Measurements from ENCODE around the gene DOCK2.
A peak's percentile ranks its signal among the peaks of the same experiment; 100 is the strongest.
"Not testable (repeated sequence)": the region's sequence is repeated elsewhere in the genome, so short reads cannot be mapped to it uniquely, and the experiment has no call there.

Gene DOCK2

DNA sequence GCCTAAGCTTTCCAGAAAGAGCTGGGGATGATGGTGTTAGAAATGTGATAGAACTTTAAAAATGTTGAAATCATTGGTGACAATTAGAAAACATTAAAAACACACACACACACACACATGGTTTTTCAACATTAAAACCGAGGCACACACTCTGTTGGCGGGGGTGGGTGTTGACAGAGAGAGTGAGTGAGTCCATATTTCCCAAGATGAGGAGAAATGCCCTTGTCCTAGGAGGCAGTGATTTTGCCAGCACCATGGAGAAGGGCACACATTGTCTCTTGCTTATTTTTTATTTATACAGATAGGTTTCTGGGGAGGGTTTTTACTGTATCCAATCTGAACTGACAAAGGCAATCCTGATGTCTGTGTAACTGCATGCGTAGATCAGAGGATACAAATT lies 190.7 kb downstream of the DOCK2 start:
- no peak for DNase-seq (ENCODE audit: extremely low read depth, low read depth)
- TF ChIP-seq, protein P1, sequence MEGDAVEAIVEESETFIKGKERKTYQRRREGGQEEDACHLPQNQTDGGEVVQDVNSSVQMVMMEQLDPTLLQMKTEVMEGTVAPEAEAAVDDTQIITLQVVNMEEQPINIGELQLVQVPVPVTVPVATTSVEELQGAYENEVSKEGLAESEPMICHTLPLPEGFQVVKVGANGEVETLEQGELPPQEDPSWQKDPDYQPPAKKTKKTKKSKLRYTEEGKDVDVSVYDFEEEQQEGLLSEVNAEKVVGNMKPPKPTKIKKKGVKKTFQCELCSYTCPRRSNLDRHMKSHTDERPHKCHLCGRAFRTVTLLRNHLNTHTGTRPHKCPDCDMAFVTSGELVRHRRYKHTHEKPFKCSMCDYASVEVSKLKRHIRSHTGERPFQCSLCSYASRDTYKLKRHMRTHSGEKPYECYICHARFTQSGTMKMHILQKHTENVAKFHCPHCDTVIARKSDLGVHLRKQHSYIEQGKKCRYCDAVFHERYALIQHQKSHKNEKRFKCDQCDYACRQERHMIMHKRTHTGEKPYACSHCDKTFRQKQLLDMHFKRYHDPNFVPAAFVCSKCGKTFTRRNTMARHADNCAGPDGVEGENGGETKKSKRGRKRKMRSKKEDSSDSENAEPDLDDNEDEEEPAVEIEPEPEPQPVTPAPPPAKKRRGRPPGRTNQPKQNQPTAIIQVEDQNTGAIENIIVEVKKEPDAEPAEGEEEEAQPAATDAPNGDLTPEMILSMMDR (IDR thresholded peaks at IDR 0.05; ENCODE audit: low read depth, low read length, missing control alignments), result no peak
- H3K4me3 ChIP-seq (replicated peaks; ENCODE audit: low read depth, low read length), result no peak overlapping the region

DNA sequence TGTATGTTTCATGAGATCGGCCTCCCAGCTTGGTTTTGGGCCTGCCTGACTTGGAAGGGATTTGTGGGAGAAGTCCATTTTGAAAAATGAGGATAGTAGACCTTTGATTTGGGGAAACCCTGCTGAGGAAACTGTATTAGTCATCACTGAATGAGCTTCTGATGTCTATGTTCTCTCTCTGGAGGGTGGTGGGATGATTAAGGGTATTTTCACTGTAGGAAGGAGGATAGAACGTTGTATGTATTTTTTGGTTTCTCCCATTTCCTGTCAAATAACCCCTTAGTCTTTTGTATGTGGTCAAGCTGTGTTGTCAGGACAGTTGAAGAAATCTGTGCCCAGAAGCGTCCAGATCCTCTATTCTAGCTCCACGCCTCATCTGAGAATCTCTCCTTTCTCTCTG lies 191.3 kb downstream of the DOCK2 start:
- DNase-seq (ENCODE audit: extremely low read depth, low read depth), result no peak
- TF ChIP-seq, protein P1 (IDR thresholded peaks at IDR 0.05; ENCODE audit: low read depth, low read length, missing control alignments), result no peak
- H3K4me3 ChIP-seq (replicated peaks; ENCODE audit: low read depth, low read length), result no peak overlapping the region

DNA sequence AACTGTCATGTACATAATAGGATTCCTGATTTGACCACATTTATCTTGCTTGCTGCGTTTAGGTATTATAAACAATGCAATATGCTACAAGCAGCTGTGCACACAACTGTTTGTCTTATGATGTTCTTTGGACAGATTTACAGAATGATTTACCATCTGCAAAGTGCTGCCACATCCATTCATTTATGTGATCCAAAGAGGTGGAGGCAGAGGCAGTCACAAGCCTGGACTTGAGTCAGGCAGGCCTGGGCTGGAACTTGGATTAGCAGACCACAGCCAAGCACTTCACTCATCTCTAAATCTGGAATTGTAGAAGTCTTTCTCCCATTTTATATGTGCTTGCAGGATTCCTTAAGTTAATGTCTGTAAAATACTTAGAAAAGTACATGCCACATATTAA lies 194.3 kb downstream of the DOCK2 start:
- no peak overlapping the region for H3K4me3 ChIP-seq (replicated peaks; ENCODE audit: low read depth, low read length)
- TF ChIP-seq, protein P1 (IDR thresholded peaks at IDR 0.05; ENCODE audit: low read depth, low read length, missing control alignments), result no peak
- peak; percentile 21 for DNase-seq (ENCODE audit: extremely low read depth, low read depth)

DNA sequence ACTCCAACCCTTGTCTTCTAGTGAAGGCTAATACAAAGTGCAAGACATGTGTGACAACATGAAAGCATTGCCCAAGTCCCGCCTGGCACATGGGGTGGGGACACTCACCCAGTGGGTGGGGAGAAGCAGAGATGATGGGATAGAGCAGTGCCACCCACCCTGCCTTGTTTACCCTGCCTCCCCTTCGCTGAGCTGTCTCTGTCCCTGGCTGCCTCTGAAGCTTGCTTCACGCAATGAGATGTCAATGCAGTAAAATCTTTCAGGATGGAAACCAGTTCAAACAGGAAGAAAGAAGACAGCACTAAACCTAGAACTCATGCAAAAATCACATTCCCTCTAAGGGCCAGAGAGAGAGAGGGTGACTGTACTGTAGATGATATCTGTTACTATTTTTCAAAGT lies 195.2 kb downstream of the DOCK2 start:
- no peak overlapping the region for H3K4me3 ChIP-seq (replicated peaks; ENCODE audit: low read depth, low read length)
- TF ChIP-seq, protein P1 (IDR thresholded peaks at IDR 0.05; ENCODE audit: low read depth, low read length, missing control alignments), result no peak
- no peak for DNase-seq (ENCODE audit: extremely low read depth, low read depth)

DNA sequence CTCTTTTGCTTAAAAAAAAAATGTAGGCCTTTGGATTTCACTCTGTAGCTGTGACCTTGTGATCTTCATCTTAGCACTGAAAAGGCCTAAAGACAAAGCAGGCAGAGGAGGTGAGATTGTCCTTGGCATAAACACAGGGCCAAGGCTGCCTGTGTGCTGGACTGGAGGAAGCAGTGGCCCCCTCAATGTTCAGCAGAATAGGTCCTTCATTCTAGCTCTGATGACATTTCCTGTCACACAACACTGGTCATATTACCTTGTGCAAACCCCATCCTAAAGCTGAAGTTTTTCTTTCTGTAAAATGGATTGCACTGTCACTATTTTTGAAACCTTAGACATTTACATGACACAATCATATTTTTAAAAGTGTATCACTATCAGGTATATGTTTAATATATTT lies 195.8 kb downstream of the DOCK2 start:
- H3K4me3 ChIP-seq (replicated peaks; ENCODE audit: low read depth, low read length), result no peak overlapping the region
- TF ChIP-seq, protein P1 (IDR thresholded peaks at IDR 0.05; ENCODE audit: low read depth, low read length, missing control alignments), result no peak
- DNase-seq (ENCODE audit: extremely low read depth, low read depth), result no peak

DNA sequence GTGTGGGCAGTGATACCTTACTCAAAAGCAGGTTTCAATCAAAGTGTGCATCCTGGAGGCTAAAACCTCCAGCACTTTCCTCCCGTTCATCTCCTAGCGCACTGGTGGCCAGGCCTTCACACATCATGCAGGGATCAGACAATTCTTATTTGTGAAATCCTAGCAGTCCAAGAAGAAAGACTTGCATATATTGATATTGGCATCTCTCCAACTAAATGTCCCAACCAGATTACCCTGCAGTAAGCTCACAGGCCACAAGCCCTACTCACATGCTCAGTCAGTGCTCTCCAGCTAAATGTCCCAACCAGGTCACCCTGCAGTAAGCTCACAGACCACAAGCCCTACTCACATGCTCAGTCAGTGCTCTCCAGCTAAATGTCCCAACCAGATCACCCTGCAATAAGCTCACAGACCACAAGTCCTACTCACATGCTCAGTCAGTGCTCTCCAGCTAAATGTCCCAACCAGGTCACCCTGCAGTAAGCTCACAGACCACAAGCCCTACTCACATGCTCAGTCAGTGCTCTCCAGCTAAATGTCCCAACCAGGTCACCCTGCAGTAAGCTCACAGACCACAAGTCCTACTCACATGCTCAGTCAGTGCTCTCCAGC lies 196.7 kb downstream of the DOCK2 start:
- not testable (repeated sequence) for DNase-seq (ENCODE audit: extremely low read depth, low read depth)

DNA sequence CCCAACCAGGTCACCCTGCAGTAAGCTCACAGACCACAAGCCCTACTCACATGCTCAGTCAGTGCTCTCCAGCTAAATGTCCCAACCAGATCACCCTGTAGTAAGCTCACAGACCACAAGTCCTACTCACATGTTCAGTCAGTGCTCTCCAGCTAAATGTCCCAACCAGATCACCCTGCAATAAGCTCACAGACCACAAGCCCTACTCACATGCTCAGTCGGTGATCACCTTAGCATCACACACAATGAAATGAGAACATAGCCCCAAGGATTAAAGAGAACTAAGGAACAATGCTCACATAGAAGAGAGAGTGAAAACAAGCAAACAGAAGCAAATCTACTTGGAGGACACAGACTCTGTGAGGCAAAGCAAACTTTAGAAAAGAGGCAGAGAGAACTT lies 197.5 kb downstream of the DOCK2 start:
- H3K4me3 ChIP-seq (replicated peaks; ENCODE audit: low read depth, low read length); DNase-seq (ENCODE audit: extremely low read depth, low read depth): not testable (repeated sequence)

More for the DNA sequence above, 196.7 kb downstream of the DOCK2 start:
- H3K4me3 ChIP-seq (replicated peaks; ENCODE audit: low read depth, low read length), result not testable (repeated sequence)

DNA sequence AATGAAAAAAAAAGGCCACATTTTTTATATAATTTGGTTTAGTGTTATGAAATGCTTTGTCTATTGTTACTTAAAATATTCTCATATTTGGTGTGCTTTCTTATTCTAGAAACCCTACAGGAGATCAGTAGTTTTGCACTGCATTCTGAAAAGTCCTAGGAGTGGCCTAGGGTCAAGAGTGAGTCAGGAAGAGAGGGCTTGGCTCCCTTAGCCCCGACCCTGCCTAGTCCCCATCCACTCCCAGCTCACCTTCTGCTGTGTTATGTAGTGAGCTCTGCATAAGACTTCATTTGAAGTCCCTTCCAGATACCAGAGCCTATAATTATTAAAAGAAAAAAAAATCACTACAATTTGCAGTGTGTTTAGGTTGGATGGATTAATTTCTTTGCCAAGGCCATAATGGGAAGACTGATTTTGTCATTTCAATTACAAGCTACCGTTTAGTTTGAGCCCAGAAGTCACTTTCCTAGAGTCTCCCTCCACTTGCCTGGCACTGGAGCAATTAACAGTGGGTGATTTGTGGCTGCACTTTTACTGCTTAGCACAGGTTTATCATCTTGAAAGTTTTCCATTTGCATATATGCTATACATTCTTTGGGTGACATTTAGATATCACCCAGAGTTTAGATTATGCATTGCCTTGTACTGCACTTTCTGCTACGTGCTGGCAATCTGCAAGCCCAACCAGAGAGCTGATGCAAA lies 199.9 kb downstream of the DOCK2 start:
- DNase-seq (ENCODE audit: extremely low read depth, low read depth), result no peak
- TF ChIP-seq, protein P1 (IDR thresholded peaks at IDR 0.05; ENCODE audit: low read depth, low read length, missing control alignments), result no peak
- no peak overlapping the region for H3K4me3 ChIP-seq (replicated peaks; ENCODE audit: low read depth, low read length)

Data from HFF-Myc (cell line).